H4 (cell line): ENCODE measurements around the gene CSNK1D. TPM values are rescaled to one million over a fixed set of nuclear protein-coding genes. Genes with fewer than 3 reads are reported as not detected.
"Not testable (repeated sequence)": the region's sequence is repeated elsewhere in the genome, so short reads cannot be mapped to it uniquely, and the experiment has no call there.

ENCODE experiments used
- DNase-seq: peaks from one replicate; pipeline ENCODE4 v3.0.0-alpha.2; 2015; ENCODE audit warnings: low spot score
- total RNA-seq: library from RNA; depleted of rRNA; stranded (reverse); fragments of >200 nt; shearing (Covaris generic); gene quantifications from 2 replicates; pipeline ENCODE4 v1.2.3, GENCODE V29; 2014

Gene CSNK1D
- total RNA-seq, 1 experiment from 2014 or later, result 33.9 TPM

- peak; percentile 95 for DNase-seq
Observed at GRCh38 chr17:82216301-82217119, 57.0 kb downstream of the CSNK1D start.

- no peak for DNase-seq
Observed at GRCh38 chr17:82215972-82216300, 57.6 kb downstream of the CSNK1D start.

GRCh38 chr17:82215095-82215971 is 58.2 kb downstream of the CSNK1D start:
- DNase-seq, result peak; percentile 11

- DNase-seq, result no peak
Observed at GRCh38 chr17:82214012-82214628, 59.4 kb downstream of the CSNK1D start.

GRCh38 chr17:82213251-82214011 is 60.1 kb downstream of the CSNK1D start:
- peak; percentile 71 for DNase-seq

GRCh38 chr17:82212331-82213250 is 60.9 kb downstream of the CSNK1D start, which contains the start of gene CCDC57:
TSS of gene CCDC57 (minus strand) at chr17:82212842. CDS start at chr17:82201944, 10,898 bp downstream.
- DNase-seq, result peak; percentile 75

GRCh38 chr17:82210655-82211054 is 62.8 kb downstream of the CSNK1D start:
- DNase-seq, result not testable (repeated sequence)

- peak; percentile 90 for DNase-seq
Observed at GRCh38 chr17:82205720-82206508, 67.6 kb downstream of the CSNK1D start.

- peak; percentile 64 for DNase-seq
Observed at GRCh38 chr17:82204831-82205719, 68.4 kb downstream of the CSNK1D start.

GRCh38 chr17:82203920-82204319 is 69.6 kb downstream of the CSNK1D start:
- no peak for DNase-seq

- no peak for DNase-seq
Observed at GRCh38 chr17:82202981-82203380, 70.5 kb downstream of the CSNK1D start.

- no peak for DNase-seq
Observed at GRCh38 chr17:82201498-82201910, 72.0 kb downstream of the CSNK1D start.

- no peak for DNase-seq
Observed at GRCh38 chr17:82200743-82201497, 72.6 kb downstream of the CSNK1D start.

- no peak for DNase-seq
Observed at GRCh38 chr17:82200135-82200534, 73.4 kb downstream of the CSNK1D start.

- no peak for DNase-seq
Observed at GRCh38 chr17:82199496-82199895, 74.0 kb downstream of the CSNK1D start.

- no peak for DNase-seq
Observed at GRCh38 chr17:82198092-82198491, 75.4 kb downstream of the CSNK1D start.
